Spleen (tissue), 11 donors: ENCODE measurements around the gene SSBP3. TPM values are rescaled to one million over a fixed set of nuclear protein-coding genes. Genes with fewer than 3 reads are reported as not detected.

Source experiments
- DNase-seq: peaks from one replicate; pipeline ENCODE4 v3.0.0-alpha.2; 2020
- H3K27ac ChIP-seq, 8 donors: fragments of 200-600 bp; sonication (generic) in 7 of 8; 1 replicate in 4 of 8; 2 replicates in 4 of 8; pipeline versions ENCODE4 v1.5.0 to v1.8.0; 2016 to 2021; ENCODE audit warnings: inconsistent platforms in 4 of 8, mild to moderate bottlenecking in 4 of 8, moderate library complexity in 1 of 8
- H3K27me3 ChIP-seq, 7 donors: fragments of 200-600 bp; sonication (generic) in 6 of 7; replicated peaks in 1 of 7; 1 replicate in 4 of 7; 2 replicates in 3 of 7; pipeline versions ENCODE4 v1.5.0 to v1.8.0; 2016 to 2021; ENCODE audit warnings: inconsistent platforms in 3 of 7, mild to moderate bottlenecking in 1 of 7
- H3K36me3 ChIP-seq, 6 donors: fragments of 200-600 bp; sonication (generic) in 5 of 6; 1 replicate in 4 of 6; 2 replicates in 2 of 6; pipeline versions ENCODE4 v1.5.0 to v1.8.0; 2016 to 2021; ENCODE audit warnings: inconsistent platforms in 2 of 6
- H3K4me1 ChIP-seq, 6 donors: fragments of 200-600 bp; sonication (generic) in 5 of 6; 1 replicate in 3 of 6; 2 replicates in 3 of 6; pipeline versions ENCODE4 v1.5.0 to v1.8.0; 2016 to 2021; ENCODE audit warnings: inconsistent platforms in 3 of 6
- H3K4me3 ChIP-seq, 8 donors: fragments of 200-600 bp; sonication (generic) in 7 of 8; 1 replicate in 4 of 8; 2 replicates in 4 of 8; pipeline versions ENCODE4 v1.5.0 to v1.8.0; 2016 to 2021; ENCODE audit warnings: inconsistent platforms in 4 of 8, mild to moderate bottlenecking in 4 of 8, moderate library complexity in 2 of 8
- H3K9me3 ChIP-seq, 8 donors: fragments of 200-600 bp; sonication (generic) in 7 of 8; 1 replicate in 4 of 8; 2 replicates in 4 of 8; pipeline versions ENCODE4 v1.5.0 to v1.8.0; 2016 to 2021; ENCODE audit warnings: inconsistent platforms in 4 of 8
- POLR2A ChIP-seq, 3 donors: fragments of 450-650 bp; IDR thresholded peaks; one replicate each; pipeline ENCODE4 v1.5.1; 2017; ENCODE audit warnings: antibody characterized with exemption in 3 of 3, mild to moderate bottlenecking in 1 of 3
- POLR2AphosphoS5 ChIP-seq, 3 donors: sonication (generic); formaldehyde crosslinking; IDR thresholded peaks; one replicate each; pipeline ENCODE4 v1.5.1; 2017; ENCODE audit warnings: antibody characterized with exemption in 3 of 3
- WGBS, 5 donors: extraction: QIAGEN DNeasy Blood & Tissue Kit in 3 of 5; methylation state at CpG; one replicate each; pipeline versions ENCODE4 v1.1.5 to v1.1.7; 2013 to 2018; 5-methylcytosine and 5-hydroxymethylcytosine counted together
- intact Hi-C: fragments of 100-400 bp; cut with DNase I; formaldehyde crosslinking; loops from one replicate; pipeline ENCODE4 v1.15.0; 2023; ENCODE audit warnings: low total_unique reads
- polyA plus RNA-seq, 3 donors: library from polyadenylated mRNA; stranded (reverse); fragments of 200-250 nt; gene quantifications; one replicate each; pipeline ENCODE4 v1.2.1, GENCODE V29; 2013
- total RNA-seq, 7 donors: library from RNA; depleted of rRNA in 3 of 7; stranded (reverse); fragments of >200 nt in 3 of 7; fragmentation: NEBNext Ultra II Directional in 4 of 7; extraction: Animal tissue kit (Norgen Biotek cat#: 25700) in 4 of 7; gene quantifications; one replicate each; pipeline versions ENCODE4 v1.1.0 to v1.2.1, GENCODE V29; 2016 to 2021
- TF ChIP-seq, protein P1 (sequence below), 11 experiments: fragments of 200-600 bp in 7 of 11; fragments of 450-650 bp in 4 of 11; sonication (generic) in 4 of 11; IDR thresholded peaks in 8 of 11; conservative IDR thresholded peaks in 3 of 11; 1 replicate in 7 of 11; 2 replicates in 4 of 11; pipeline versions ENCODE4 v1.4.0 to v1.8.0; 2016 to 2021; ENCODE audit warnings: antibody characterized with exemption in 11 of 11, inconsistent platforms in 4 of 11, mild to moderate bottlenecking in 1 of 11
- donor health status: healthy with polysubstance abuse.
- donor health status: DM: no; HTN: no; CAD: no; lungs with moderate emphysema.
- donor health status: DM: no; HTN: no; CAD: no.
- donor health status: Bipolar disorder and iron deficiency.
- donor health status: healthy.
- donor health status: DM: no; HTN: no; CAD: no.
- donor health status: DM: yes; HTN: yes; CAD: no.

Gene SSBP3
- total and polyA plus RNA-seq, 10 donors = 14.4 to 73.5 (median 26.3) TPM

DNA sequence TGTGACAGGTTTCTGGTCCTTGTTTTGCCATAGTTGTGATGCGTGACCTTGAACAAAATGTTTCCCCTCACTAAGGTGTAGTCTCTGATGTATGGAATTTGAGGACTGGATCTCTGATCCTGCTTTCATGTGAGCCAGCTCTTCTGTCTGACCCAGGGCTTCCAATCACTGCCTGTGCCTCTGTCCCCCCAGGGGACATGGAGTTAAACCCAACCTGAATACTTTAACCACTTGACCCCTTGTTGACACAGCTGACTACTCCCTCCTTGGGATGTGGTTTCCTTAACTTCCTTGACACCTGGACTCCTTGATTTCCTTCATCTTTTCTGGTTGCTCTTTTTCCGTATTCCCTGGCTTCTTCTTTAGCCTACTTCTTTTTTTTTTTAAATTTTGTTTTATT is 36.0 kb upstream of the SSBP3 start:
- Histone ChIP-seq H3K27me3 (no peaks in the 10 kb centered on the region), H3K36me3 (no peaks in the 10 kb centered on the region), H3K4me1 (no peaks in the 10 kb centered on the region), H3K9me3 (no peaks in the 10 kb centered on the region), H3K4me3 (no peak overlapping the region), H3K27ac (no peak overlapping the region)
- intact Hi-C loops = no loop called here
- no peak for TF ChIP-seq POLR2AphosphoS5 (IDR thresholded peaks at IDR 0.05)
- TF ChIP-seq POLR2A (IDR thresholded peaks at IDR 0.05) = no peak
- TF ChIP-seq, protein P1, sequence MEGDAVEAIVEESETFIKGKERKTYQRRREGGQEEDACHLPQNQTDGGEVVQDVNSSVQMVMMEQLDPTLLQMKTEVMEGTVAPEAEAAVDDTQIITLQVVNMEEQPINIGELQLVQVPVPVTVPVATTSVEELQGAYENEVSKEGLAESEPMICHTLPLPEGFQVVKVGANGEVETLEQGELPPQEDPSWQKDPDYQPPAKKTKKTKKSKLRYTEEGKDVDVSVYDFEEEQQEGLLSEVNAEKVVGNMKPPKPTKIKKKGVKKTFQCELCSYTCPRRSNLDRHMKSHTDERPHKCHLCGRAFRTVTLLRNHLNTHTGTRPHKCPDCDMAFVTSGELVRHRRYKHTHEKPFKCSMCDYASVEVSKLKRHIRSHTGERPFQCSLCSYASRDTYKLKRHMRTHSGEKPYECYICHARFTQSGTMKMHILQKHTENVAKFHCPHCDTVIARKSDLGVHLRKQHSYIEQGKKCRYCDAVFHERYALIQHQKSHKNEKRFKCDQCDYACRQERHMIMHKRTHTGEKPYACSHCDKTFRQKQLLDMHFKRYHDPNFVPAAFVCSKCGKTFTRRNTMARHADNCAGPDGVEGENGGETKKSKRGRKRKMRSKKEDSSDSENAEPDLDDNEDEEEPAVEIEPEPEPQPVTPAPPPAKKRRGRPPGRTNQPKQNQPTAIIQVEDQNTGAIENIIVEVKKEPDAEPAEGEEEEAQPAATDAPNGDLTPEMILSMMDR (IDR thresholded peaks at IDR 0.05 in 8 of 11, conservative IDR thresholded peaks at IDR 0.05 in 3 of 11) = no peak
- 65 to 80% (median 70%) methylated on average over 2 of the region's 2 CpGs for WGBS, 5 donors
- DNase-seq = no peak

DNA sequence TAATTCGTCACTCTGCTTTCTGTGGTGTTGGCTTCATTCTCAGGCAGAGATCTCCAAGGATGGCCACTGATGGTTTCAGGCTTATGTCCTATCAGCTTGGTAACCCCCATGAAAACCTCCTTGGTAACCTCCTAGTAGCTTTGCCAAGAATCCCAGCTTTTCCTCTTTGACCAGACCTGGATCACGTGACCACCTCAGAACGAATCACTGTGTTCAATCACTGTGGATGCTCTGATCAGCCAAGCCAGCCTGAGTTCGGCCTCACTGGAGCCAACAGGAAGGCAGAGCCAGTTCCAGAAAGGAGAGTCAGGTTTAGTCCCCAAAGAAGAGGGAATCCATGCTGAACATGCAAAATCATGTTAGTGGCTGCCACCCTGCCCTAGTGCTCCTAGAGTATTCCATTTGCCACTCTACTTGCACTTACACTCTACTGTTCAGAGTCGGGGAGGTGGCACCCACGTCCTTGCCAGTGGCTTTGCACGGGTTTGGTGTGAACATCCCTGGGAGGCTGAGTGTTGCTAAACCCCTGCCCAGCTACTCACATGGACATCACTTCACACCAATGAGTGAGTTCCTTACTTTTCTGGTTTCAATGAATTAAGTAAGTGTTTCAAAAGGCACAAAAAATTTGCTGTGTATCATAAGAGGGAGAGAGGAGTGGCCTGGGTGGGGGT is 33.5 kb upstream of the SSBP3 start:
- DNase-seq = no peak
- 76 to 89% (median 83%) methylated on average over 7 of the region's 7 CpGs for WGBS, 5 donors
- Histone ChIP-seq H3K4me3 (no peak overlapping the region), H3K4me1 (no peaks in the 10 kb centered on the region), H3K9me3 (no peaks in the 10 kb centered on the region), H3K27ac (no peak overlapping the region), H3K27me3 (no peaks in the 10 kb centered on the region), H3K36me3 (no peaks in the 10 kb centered on the region)
- intact Hi-C loops = no loop called here
- TF ChIP-seq POLR2A (IDR thresholded peaks at IDR 0.05) = no peak
- TF ChIP-seq, protein P1 (IDR thresholded peaks at IDR 0.05 in 8 of 11, conservative IDR thresholded peaks at IDR 0.05 in 3 of 11) = no peak
- no peak for TF ChIP-seq POLR2AphosphoS5 (IDR thresholded peaks at IDR 0.05)

DNA sequence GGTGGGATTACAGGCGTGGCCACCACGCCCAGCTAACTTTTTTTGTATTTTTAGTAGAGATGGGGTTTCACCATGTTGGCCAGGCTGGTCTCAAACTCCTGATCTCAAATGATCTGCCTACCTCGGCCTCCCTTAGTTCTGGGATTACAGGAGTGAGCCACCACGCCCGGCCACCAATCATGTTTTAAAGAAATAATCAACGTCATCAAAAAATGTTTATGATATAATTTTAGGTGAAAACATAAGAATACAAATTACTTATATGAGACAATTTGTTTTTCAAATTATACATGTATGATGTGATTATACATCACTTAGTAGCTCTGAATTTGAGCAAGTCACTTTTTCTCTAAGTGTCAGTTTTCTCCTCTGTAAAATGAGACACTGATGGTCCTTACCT is 31.6 kb upstream of the SSBP3 start:
- Histone ChIP-seq H3K4me1 (no peaks in the 10 kb centered on the region), H3K27me3 (no peaks in the 10 kb centered on the region), H3K36me3 (no peaks in the 10 kb centered on the region), H3K27ac (no peak overlapping the region), H3K4me3 (no peak overlapping the region), H3K9me3 (no peaks in the 10 kb centered on the region)
- 82 to 94% (median 88%) methylated on average over 6 of the region's 6 CpGs for WGBS, 5 donors
- TF ChIP-seq POLR2A (IDR thresholded peaks at IDR 0.05) (no peak), POLR2AphosphoS5 (IDR thresholded peaks at IDR 0.05) (no peak)
- TF ChIP-seq, protein P1 (IDR thresholded peaks at IDR 0.05 in 8 of 11, conservative IDR thresholded peaks at IDR 0.05 in 3 of 11) = no peak
- no peak for DNase-seq
- intact Hi-C loops = no loop called here

DNA sequence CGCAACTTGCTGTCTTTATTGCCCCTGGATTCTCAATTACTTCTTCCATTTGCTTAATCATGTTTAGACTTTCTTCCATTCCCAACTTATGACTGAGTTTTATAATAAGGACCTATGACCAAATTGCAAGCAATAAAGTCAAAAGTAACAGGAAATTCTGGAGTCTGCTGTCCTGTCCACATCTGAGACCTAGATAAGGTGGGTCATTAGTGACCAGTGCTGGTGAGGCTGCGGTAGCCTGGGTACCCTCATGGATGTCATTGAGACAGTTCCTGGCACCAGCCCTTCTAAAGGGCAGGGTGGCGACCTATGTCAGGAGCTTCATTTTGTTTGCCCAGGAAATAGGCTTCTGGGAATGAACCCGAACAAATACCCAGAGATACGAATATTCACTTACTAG is 30.6 kb upstream of the SSBP3 start:
- no peaks in the 10 kb centered on the region for H3K36me3 ChIP-seq
- no peaks in the 10 kb centered on the region for H3K9me3 ChIP-seq
- intact Hi-C loops = no loop called here
- H3K4me1 ChIP-seq = no peaks in the 10 kb centered on the region
- H3K27ac ChIP-seq = no peak overlapping the region
- 71 to 84% (median 79%) methylated on average over 5 of the region's 5 CpGs for WGBS, 5 donors
- TF ChIP-seq POLR2AphosphoS5 (IDR thresholded peaks at IDR 0.05) (no peak), POLR2A (IDR thresholded peaks at IDR 0.05) (no peak)
- TF ChIP-seq, protein P1 (IDR thresholded peaks at IDR 0.05 in 8 of 11, conservative IDR thresholded peaks at IDR 0.05 in 3 of 11) = no peak
- DNase-seq = no peak
- no peak overlapping the region for H3K4me3 ChIP-seq
- H3K27me3 ChIP-seq = no peaks in the 10 kb centered on the region
